GM19397 (cell line): ENCODE measurements around the gene LRRC45.

Experiments used
- ATAC-seq: cut with Tn5 transposase; IDR thresholded peaks from one replicate; pipeline ENCODE4 v1.9.1; 2021; ENCODE audit warnings: mild to moderate bottlenecking, moderate library complexity; ENCODE audit not compliant: unreplicated experiment

Gene LRRC45

DNA sequence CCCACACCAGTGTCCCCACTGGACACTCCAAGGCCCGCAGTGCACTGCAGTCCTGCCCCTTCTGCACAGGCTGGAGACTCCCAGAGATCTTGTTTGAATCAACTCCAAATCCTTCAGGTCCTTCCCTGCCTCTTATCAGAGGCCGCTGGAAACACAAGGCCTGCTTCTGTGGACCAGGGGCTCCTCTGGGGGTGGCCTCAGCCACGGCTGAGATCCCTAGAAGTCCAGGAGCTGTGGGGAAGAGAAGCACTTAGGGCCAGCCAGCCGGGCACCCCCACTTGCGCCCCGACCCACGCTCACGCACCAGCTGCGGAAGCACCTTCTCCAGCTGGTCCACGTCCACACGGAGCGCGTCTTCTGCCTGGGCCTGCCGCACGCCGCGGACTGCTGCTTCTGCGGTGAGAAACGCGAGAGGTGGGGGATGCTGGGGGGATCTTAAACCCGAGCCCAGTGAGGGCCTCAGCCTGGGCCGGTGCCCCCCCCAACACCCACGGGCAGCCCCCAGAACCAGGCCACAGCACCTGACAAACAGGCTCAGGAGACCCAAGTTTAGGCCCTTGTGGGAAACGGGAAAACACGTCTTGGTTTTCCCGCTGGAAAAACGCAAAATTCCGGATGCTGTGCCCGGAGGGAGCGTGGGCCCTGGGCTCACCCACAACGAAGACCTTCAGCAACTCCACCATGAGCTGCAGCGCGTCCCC, 4.0 kb upstream of the LRRC45 start:
- no peak for ATAC-seq

DNA sequence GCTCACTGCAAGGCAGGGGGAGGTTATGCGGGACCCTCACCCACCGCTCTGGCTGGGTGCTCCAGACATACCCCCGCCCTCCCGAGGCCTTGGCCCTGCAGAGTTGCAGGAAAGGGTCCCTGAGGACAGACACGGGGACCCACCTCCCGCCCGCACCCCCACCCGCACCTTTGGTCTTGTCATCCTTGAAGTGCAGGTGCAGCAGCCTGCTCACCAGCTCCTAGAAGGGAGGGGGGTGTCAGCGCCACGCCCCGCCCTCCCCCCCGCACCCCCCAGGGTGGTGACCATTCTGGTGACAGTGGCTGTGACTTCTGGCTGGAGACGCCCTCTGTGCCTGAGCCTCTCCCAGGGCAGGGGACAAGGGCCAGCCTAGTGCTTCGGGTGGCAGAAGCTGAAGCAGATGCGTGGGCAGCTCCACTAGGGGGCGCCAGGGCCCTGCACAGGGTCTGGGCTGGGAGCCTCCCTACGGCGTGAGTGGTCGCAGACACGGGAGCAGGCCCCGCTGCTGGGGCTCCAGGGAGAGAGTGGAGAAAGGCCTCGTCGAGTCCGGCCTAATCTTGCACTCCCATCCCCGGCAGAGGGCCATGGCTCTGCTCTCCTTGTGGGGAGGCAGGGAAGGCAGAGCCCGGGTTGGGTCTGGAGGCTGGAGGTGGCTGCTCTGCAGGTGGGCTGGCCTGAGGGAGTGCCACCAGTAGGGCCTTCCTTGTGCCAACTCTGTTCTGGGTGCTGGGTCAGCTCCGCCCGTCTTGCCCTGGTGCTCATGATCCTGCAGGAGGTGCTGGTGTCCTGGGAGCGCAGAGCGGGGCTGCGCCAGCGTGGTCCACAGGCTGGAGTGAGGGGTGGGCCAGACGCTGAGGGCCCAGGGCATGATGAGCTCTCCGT, 3.2 kb upstream of the LRRC45 start:
- no peak for ATAC-seq

DNA sequence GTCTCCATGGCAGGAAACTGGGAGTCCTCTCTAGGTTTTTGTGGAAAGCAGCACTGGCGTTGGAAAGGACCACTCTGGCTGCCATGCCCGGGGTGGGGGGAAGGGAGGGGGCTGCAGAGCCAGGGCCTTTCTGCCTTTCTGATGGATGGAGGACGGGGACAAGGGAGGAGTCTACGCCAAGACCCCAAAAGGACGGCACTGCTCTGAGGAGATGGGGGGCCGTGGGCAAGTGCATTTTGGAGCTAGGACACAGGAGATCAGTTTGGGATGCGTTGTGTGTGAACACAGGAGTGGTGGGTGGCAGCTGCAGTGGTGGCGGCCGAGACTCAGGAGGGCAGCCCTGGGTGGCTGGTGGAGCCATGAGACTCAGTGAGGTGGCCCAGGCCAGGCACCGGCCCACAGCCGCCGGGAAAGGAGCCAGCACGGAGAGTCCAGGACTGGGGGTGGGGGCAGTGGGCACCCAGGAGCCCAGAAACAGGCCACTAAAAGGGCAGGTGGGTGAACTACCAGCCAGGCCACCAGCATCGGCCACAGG, 2.5 kb upstream of the LRRC45 start:
- ATAC-seq = no peak

DNA sequence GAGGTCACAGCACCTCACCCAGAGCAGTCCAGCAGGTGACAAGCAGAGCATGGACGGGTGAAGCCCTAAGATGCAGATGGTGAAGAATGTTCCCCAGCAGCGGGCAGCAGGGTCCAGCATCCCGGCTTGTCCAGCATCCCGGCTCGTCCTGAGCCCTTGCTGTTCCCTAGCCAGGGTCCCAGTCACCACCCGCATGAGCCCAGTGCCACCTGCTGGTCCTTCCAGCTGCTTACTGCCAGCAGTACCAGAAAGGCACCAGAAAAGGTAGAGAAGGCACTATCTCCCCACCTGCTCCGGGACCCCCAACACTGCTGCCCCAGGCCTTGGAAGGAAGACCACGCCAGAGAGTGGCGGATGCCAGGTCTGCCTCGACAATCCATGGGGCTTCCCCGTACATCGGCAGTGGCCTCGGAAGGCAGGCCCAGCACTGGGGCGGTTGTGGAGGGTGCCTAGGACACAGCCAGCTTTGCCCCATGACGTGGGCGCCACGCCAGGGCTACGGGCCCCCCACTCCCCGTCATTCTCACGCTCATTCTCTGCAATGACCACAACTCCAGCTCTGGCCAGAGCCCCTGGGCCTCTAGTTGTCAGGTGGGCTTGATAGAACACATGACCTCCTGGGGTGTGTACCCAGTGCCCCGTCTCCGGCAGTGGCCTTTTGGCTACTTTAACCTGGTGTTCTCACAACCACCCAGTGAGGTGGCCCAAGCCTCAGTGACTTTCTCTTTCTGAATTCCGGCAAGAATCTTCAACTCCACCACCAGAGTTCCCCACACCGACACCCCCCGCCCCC, 1.8 kb upstream of the LRRC45 start:
- ATAC-seq = no peak

DNA sequence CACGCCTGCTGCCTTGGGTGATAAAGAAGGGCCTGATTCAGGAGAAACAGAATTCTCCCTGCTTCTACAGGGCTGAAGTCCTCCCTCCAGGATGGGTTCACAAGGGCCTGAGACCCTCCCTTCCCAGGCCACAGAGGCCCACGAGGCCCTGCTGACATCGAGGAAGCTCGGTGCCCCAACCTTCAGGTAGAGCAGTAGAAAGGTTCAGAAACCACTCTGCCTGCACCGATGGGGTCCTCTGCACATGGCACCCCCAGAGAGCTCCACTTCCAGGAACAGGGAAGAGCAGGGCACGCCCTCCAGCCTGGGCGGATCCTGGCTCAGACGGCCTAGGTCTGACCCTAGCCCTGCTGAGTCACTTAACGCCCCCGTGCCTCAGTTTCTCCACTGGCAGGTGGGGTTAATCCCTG, 1.2 kb upstream of the LRRC45 start:
- ATAC-seq = no peak

DNA sequence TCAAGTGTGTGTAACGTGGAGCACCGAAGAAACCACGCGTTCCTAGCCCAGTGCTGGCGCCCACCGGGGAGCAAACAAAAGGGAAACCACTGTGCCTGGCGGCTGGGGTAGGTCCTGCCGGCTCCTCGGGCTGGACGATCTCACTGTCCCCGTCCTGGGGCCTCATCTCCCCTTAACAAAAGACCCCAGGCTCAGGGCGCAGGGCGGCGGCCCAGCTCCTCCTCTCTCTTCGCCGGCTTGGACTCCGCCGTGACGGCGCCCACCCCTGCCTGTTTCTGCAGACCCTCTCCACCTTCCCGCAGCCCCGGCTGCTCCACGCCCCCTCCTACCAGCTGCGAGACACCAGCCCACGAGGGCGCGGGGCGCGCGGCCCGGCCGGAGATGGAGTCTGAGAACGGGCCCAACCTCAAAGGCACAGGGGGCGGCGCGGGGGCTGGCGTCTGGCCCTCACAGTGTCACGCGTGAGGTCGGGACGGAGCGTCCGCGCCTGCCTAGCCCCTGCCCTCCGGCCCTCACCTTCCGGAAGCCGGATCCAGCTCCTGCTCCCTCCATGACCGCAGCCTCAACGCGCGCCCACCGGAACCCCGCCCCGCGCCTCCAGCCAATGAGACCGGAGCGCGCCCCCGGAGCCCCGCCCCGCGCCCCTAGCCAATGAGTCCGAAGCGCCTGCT, 660 bp upstream of the LRRC45 start, which contains the start of gene CENPX:
TSS of gene CENPX (minus strand) at position 569 of the 671 bp plus-strand sequence. CDS start at position 552, 17 bp downstream.
- ATAC-seq = no peak

DNA sequence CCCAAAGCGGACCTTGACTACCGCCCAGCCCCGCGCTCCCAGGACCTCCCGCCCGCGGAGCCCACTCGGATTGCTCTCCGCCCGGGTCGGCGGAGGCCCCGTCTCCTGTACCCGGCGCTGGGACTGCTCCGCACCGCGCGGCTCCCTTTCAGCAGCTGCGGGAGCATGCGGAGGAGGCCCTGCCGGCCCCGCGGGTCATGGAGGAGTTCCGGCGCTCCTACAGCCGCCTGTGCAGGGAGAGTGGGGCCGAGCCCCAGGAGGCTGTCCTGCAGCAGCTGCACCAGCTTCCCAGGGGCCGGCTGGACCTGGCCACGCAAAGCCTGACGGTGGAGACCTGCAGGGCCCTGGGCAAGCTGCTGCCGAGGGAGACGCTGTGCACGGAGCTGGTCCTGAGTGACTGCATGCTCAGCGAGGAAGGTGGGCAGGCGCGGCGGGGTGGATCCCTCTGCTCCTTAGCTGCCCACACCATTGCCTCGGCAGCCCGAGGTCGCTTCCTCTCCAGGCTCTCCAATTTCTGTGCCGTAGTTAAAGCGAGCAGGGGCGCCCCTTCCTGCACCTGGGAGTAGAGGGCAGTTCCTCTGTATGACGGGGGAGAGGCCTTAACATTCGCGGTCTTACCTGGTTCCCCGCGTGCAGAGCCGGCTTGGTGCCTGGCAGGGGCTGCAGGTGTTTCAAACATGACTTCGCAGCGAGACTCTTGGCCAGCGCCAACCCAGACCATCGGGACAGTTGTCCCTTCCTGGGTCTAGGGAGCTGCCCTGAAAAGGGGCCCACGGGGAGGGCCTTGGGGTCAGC, 539 bp downstream of the LRRC45 start:
- ATAC-seq = peak; percentile 4

DNA sequence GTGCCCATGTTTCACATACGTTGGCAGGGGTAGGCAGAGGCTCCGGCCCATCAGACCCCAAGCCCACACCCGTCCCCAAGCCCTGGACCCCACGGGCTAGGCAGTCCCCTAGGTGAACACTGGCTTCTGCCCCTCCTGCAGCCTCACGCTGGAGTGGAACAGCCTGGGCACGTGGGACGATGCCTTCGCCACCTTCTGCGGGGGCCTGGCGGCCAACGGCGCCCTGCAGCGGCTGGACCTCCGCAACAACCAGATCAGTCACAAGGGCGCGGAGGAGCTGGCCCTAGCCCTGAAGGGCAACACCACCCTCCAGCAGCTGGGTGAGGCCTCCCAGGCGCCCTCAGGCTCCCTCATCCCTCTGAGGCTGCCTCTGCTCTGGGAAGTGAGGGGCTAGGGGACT, 1.8 kb downstream of the LRRC45 start:
- ATAC-seq = no peak

DNA sequence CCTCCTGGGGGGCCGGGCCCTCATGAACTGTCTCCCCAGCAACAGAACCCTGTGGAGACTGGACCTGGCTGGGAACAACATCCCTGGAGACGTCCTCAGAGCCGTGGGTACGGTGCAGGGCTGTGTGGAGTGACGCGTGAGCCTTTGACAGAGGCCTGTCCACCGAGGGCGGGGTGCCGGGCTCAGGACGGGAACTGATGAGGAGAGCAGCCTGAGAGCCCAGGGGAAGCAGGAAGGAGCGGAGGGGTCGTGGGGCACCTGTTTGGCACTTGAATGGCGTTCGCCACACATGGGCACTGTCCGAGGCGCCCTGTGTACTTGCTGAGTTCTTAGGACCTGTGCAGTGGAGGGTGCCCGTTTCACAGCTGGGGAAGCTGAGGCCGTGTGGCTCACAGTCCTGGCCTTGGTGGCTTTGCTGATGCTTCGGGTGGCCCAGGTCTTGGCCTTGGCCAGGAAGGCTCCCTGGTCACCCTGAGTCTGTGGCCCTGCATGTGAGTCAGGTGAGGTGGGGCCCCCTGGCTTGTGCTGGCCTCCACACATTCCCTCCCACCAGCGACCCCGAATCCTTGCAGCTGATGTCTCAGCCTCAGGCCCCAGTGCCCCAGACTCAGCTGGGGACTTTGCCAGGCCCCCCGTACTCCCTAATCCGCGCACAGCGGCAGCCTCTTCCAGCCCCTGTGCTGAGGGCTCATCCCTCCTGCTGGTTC, 2.4 kb downstream of the LRRC45 start:
- no peak for ATAC-seq

DNA sequence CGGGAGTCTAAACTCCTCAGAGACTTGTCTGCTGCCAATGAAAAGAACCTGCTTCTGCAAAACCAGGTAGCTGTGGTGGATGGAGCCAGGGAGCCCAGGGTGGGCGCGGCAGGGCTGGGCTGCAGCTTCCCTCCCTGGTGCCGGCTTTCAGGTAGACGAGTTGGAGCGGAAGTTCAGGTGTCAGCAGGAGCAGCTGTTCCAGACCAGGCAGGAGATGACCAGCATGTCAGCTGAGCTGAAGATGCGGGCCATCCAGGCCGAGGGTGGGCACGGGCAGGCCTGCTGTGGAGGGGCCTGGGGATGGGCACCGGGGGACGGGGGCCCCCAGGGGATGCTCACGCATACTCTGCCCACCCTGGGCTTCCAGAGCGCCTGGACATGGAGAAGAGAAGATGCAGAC, 5.1 kb downstream of the LRRC45 start:
- ATAC-seq = no peak

DNA sequence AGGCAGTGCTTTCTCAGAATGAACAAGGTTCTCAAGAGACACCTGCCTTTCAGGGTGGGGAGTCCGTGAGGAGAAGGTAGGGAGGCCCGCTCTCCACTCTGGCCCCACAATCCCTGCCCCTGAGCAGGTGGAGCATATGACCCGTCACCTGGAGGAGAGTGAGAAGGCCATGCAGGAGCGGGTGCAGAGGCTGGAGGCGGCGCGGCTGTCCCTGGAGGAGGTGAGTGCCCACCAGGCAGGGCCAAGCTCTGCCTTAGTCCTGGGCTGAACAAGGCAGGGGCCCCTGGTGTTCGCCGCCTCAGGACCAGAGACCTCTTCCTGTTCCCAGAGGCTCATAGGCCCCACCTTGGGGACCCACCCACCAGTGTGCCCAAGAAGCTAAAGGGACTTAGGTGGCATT, 5.9 kb downstream of the LRRC45 start:
- ATAC-seq = no peak

DNA sequence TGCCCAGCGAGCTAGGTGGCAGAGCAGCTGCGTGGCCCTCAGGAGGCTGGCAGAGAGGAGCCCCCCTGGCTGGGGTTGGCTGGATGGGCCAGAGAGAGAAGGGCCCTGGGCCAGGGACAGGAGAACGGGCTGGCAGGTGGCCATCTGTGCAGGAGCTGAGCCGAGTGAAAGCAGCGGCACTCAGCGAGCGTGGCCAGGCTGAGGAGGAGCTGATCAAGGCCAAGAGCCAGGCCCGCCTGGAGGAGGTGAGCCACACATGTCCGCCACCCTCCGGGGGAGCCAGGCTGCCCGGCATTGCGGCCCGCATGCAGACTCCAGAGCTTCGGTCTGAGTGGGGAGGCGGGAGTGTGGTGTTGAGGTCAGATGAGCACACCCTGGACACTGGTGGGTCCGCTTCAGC, 6.3 kb downstream of the LRRC45 start:
- ATAC-seq = no peak

DNA sequence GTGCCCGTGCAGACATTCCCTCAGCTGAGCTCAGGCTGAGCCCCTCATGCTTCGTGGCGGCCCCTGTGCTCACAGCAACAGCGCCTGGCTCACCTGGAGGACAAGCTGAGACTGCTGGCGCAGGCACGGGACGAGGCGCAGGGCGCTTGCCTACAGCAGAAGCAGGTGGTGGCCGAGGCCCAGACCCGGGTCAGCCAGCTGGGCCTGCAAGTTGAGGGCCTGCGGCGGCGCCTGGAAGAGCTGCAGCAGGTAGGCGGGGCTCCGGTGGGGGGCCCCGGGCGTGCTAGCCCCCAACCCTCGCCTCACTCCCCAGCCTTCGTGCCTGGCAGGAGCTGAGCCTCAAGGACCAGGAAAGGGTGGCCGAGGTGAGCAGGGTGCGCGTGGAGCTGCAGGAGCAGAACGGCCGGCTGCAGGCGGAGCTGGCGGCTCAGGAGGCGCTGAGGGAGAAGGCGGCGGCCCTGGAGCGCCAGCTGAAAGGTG, 6.9 kb downstream of the LRRC45 start:
- ATAC-seq = no peak

DNA sequence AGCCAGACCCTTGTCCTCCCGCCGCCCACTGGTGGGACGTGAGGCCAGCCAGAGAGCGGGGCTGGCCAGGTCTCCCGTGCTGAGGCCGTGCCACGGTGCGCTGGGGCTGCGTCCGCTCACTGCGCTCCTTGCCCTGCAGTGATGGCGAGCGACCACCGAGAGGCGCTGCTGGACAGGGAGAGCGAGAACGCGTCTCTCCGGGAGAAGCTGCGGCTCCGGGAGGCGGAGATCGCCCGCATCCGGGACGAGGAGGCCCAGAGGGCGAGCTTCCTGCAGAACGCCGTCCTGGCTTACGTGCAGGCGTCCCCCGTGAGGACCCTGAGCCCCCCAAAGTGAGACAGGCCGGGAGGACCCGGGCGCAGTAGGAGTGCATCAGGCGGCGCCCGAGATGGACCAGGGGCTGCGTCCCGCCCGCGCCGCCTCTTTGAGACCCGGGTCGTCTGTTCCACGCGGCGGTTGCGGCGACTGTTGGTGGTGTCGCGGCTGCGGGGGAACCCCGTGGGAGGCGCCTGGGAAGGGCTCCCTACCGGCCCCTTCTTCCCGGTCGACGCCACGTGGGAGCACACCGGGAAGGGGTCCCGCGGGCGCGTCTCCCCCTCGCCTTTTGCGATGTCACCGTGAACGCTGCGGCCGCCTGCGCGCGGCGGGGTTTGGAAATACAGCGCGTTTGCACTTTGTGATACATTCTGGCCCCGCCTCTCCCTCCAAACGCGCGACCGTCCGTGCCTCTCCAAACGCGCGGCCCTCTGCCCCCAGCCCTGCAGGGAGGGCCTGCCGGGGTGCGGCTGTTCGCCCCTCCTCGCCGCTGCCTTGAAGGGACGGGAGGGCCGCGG, 7.6 kb downstream of the LRRC45 start:
- ATAC-seq = no peak

DNA sequence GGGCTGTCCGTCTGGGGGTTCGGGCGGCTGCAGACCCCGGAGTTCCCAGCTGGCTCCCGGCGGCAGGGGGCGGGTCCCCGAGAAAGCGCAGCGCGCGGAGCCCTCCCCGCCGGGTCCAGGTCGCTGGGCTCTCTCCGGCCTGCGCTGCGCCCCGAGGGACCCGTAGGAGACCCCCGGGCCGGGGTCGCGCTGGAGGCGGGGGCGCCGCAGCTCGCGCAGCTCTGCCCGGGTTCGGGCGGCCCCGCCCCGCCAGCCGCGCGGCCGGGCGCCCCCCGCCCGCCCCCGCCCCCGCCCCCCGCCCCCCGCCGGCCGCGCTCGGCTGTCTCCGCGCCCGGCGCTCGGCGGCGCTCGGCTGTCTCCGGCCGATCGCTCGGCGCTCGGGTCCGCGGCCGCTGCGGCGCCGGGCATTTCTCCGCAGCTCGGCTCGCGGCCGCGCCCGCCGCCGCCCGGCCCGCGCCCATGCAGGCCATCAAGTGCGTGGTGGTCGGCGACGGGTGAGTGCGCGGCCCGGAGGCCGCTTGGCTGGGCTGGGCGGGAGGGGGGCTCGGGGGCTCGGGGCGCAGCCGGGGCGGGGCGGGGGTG, 8.3 kb downstream of the LRRC45 start, which contains the start of gene RAC3:
TSS of gene RAC3 (plus strand) at position 376 of the 582 bp plus-strand sequence. CDS start at position 460, 84 bp downstream.
- no peak for ATAC-seq

DNA sequence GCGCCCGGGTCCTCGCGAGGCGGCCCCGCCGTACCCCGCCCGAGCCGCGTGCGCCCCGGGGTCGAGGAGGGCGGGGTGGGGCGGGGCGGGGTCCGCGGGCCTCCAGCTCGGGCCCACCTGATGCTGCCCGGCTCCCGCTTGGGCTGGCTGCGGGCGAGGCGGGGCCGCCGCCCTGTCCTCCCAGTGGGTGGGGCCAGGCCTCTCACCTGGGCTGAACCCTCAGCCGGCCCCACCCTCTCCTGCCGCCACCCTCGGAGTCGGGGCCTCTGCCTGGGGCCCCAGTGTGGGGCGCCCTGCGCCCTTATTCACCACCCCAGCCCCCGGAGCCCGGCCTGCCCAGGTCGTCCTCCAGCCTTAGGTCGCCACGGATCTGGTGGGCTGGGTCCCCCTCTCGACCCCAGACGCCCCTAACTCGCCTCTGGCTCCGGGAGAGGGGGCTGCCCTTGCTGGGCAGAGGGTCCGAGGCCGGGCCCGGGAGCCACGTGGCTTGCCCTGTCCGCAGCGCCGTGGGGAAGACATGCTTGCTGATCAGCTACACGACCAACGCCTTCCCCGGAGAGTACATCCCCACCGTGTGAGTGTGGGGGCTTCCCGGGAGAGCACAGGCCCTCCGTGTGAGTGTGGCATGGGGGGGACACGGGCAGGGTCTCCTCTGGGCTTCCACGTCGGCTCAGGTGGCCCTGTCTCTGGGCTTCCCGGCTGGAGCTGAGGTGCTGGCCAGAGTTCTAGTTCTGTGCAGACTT, 9.0 kb downstream of the LRRC45 start:
- ATAC-seq = no peak
